ENCODE data around the gene C2CD4A.
A peak's percentile ranks its signal among the peaks of the same experiment; 100 is the strongest.

C2CD4A gene

GRCh38 chr15:62060113-62060895 lies 6.5 kb upstream of the C2CD4A start, which contains the start of gene VPS13C:
Gene VPS13C (minus strand): TSS chr15:62060447. CDS start chr15:62060374, 73 bp downstream.
- Histone ChIP-seq H3K27ac (ENCODE audit: poor library complexity, severe bottlenecking) (peak within 1 kb of the TSS; percentile 49), H3K36me3 (ENCODE audit: low read depth) (peaks cover 5% of the 10 kb centered on the region; the same call in 1 of the 2 replicates), H3K9me3 (ENCODE audit: severe bottlenecking) (no peaks in the 10 kb centered on the region), H3K27me3 (ENCODE audit: insufficient read depth, poor library complexity, severe bottlenecking) (no peaks in the 10 kb centered on the region), H3K4me1 (ENCODE audit: insufficient read depth, poor library complexity, severe bottlenecking) (peaks cover 24% of the 10 kb centered on the region), H3K4me3 (ENCODE audit: severe bottlenecking) (peak within 1 kb of the TSS; percentile 82)
- ATAC-seq (ENCODE audit: low read depth) (peak; percentile 76), DNase-seq (ENCODE audit: low spot score) (peak; percentile 92)
- peak; percentile 96 for TF ChIP-seq CTCF (IDR thresholded peaks at IDR 0.05; ENCODE audit: poor library complexity, severe bottlenecking)

- H3K9me3 ChIP-seq (ENCODE audit: severe bottlenecking) = no peaks in the 10 kb centered on the region
- H3K4me1 ChIP-seq (ENCODE audit: insufficient read depth, poor library complexity, severe bottlenecking) = peaks cover 24% of the 10 kb centered on the region
- no peak overlapping the region for H3K27ac ChIP-seq (ENCODE audit: poor library complexity, severe bottlenecking)
- peaks cover 5% of the 10 kb centered on the region; the same call in 1 of the 2 replicates for H3K36me3 ChIP-seq (ENCODE audit: low read depth)
- ATAC-seq (ENCODE audit: low read depth) = no peak
- H3K27me3 ChIP-seq (ENCODE audit: insufficient read depth, poor library complexity, severe bottlenecking) = no peaks in the 10 kb centered on the region
- H3K4me3 ChIP-seq (ENCODE audit: severe bottlenecking) = peak overlapping the region; percentile 82
- DNase-seq (ENCODE audit: low spot score) = no peak
- TF ChIP-seq CTCF (IDR thresholded peaks at IDR 0.05; ENCODE audit: poor library complexity, severe bottlenecking) = no peak
Measured at GRCh38 chr15:62060896-62061280, 5.9 kb upstream of the C2CD4A start.

GRCh38 chr15:62063825-62064635 lies 2.7 kb upstream of the C2CD4A start:
- H3K27me3 ChIP-seq (ENCODE audit: insufficient read depth, poor library complexity, severe bottlenecking) = peaks cover 8% of the 10 kb centered on the region
- no peak for TF ChIP-seq CTCF (IDR thresholded peaks at IDR 0.05; ENCODE audit: poor library complexity, severe bottlenecking)
- peak overlapping the region; percentile 75 for H3K27ac ChIP-seq (ENCODE audit: poor library complexity, severe bottlenecking)
- DNase-seq (ENCODE audit: low spot score) (no peak), ATAC-seq (ENCODE audit: low read depth) (peak; percentile 38)
- peaks cover 26% of the 10 kb centered on the region for H3K4me1 ChIP-seq (ENCODE audit: insufficient read depth, poor library complexity, severe bottlenecking)
- H3K9me3 ChIP-seq (ENCODE audit: severe bottlenecking) = no peaks in the 10 kb centered on the region
- no peaks in the 10 kb centered on the region for H3K36me3 ChIP-seq (ENCODE audit: low read depth)
- H3K4me3 ChIP-seq (ENCODE audit: severe bottlenecking) = no peak overlapping the region

GRCh38 chr15:62067448-62068044 lies 769 bp downstream of the C2CD4A start:
- no peaks in the 10 kb centered on the region for H3K9me3 ChIP-seq (ENCODE audit: severe bottlenecking)
- H3K36me3 ChIP-seq (ENCODE audit: low read depth) = no peaks in the 10 kb centered on the region
- peak overlapping the region; percentile 37 for H3K4me3 ChIP-seq (ENCODE audit: severe bottlenecking)
- DNase-seq (ENCODE audit: low spot score) = no peak
- peak; percentile 10; the same call in 2 of the 3 replicates for ATAC-seq (ENCODE audit: low read depth)
- H3K27ac ChIP-seq (ENCODE audit: poor library complexity, severe bottlenecking) = no peak overlapping the region
- peaks cover 25% of the 10 kb centered on the region for H3K4me1 ChIP-seq (ENCODE audit: insufficient read depth, poor library complexity, severe bottlenecking)
- TF ChIP-seq CTCF (IDR thresholded peaks at IDR 0.05; ENCODE audit: poor library complexity, severe bottlenecking) = no peak
- peaks cover 8% of the 10 kb centered on the region for H3K27me3 ChIP-seq (ENCODE audit: insufficient read depth, poor library complexity, severe bottlenecking)

Data from RWPE2 (cell line).